Measurements from ENCODE around the gene PAQR7.

DNA sequence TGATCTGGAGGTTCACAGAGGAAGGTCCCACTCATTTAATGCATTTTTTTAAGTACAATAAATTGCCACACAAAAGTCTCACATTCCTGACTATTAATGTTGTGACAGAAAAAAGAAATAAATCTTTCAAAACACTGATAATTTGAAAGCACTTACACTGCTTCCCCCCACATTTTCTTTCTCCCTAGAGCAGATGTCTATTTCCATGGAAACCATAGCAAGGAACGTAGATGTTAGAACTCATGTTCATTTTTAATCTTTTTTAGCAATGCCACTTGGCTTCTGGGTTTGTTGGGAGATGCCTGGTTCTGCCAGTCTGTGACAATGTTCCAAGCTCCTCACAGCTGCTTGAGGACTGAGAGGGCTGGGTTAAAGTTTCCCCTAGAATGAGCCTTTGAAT is 32.7 kb upstream of the PAQR7 start:
- no peak for TF ChIP-seq CTCF (IDR thresholded peaks at IDR 0.05)
- TF ChIP-seq POLR2A (IDR thresholded peaks at IDR 0.05): no peak
